ENCODE data around the gene GBP3. TPM values are rescaled to one million over a fixed set of nuclear protein-coding genes. Genes with fewer than 3 reads are reported as not detected.

The GBP3 gene
- total RNA-seq, 1 donor = 41.0 TPM

GRCh38 chr1:89044970-89045721 lies 22.5 kb upstream of the GBP3 start:
- no peak overlapping the region for H3K4me3 ChIP-seq (ENCODE audit: low read depth, low read length)
- no peak for TF ChIP-seq CTCF (IDR thresholded peaks at IDR 0.05; ENCODE audit: insufficient read depth, low read depth, low read length)
- DNase-seq (ENCODE audit: low read depth) = no peak

- TF ChIP-seq CTCF (IDR thresholded peaks at IDR 0.05; ENCODE audit: insufficient read depth, low read depth, low read length) = no peak
- no peak overlapping the region for H3K4me3 ChIP-seq (ENCODE audit: low read depth, low read length)
Observed at GRCh38 chr1:89043940-89044339, 21.3 kb upstream of the GBP3 start.

GRCh38 chr1:89042491-89042890 lies 19.8 kb upstream of the GBP3 start:
- no peak for DNase-seq (ENCODE audit: low read depth)
- no peak overlapping the region for H3K4me3 ChIP-seq (ENCODE audit: low read depth, low read length)
- no peak for TF ChIP-seq CTCF (IDR thresholded peaks at IDR 0.05; ENCODE audit: insufficient read depth, low read depth, low read length)

More at GRCh38 chr1:89043940-89044339, 21.3 kb upstream of the GBP3 start:
- no peak for DNase-seq (ENCODE audit: low read depth)

GRCh38 chr1:89041721-89042120 lies 19.1 kb upstream of the GBP3 start:
- TF ChIP-seq CTCF (IDR thresholded peaks at IDR 0.05; ENCODE audit: insufficient read depth, low read depth, low read length) = no peak
- no peak for DNase-seq (ENCODE audit: low read depth)
- H3K4me3 ChIP-seq (ENCODE audit: low read depth, low read length) = no peak overlapping the region

GRCh38 chr1:89041119-89041641 lies 18.5 kb upstream of the GBP3 start:
- peak; percentile 68 for DNase-seq (ENCODE audit: low read depth)
- TF ChIP-seq CTCF (IDR thresholded peaks at IDR 0.05; ENCODE audit: insufficient read depth, low read depth, low read length) = no peak
- H3K4me3 ChIP-seq (ENCODE audit: low read depth, low read length) = no peak overlapping the region

- H3K4me3 ChIP-seq (ENCODE audit: low read depth, low read length) = no peak overlapping the region
- TF ChIP-seq CTCF (IDR thresholded peaks at IDR 0.05; ENCODE audit: insufficient read depth, low read depth, low read length) = no peak
- no peak for DNase-seq (ENCODE audit: low read depth)
Observed at GRCh38 chr1:89040315-89040626, 17.6 kb upstream of the GBP3 start.

- DNase-seq (ENCODE audit: low read depth) = no peak
- no peak overlapping the region for H3K4me3 ChIP-seq (ENCODE audit: low read depth, low read length)
- no peak for TF ChIP-seq CTCF (IDR thresholded peaks at IDR 0.05; ENCODE audit: insufficient read depth, low read depth, low read length)
Observed at GRCh38 chr1:89037186-89037585, 14.5 kb upstream of the GBP3 start.

Data from fibroblast of villous mesenchyme (primary cell).